ENCODE results near the gene SPATA6L. TPM values are rescaled to one million over a fixed set of nuclear protein-coding genes. Genes with fewer than 3 reads are reported as not detected.

SPATA6L gene
- polyA plus RNA-seq, 6 donors from 2014 or later = not detected

GRCh38 chr9:4566806-4567205 lies 99.5 kb downstream of the SPATA6L start:
- peaks cover 16 to 45% (median 37%) of the 10 kb centered on the region in 3 donors for H3K27me3 Mint-ChIP-seq
- ATAC-seq (ENCODE audit: low read depth in 2 of 2) = no peak
- H3K36me3 Mint-ChIP-seq = no peaks in the 10 kb centered on the region
- no peak for DNase-seq
- no peaks in the 10 kb centered on the region for H3K4me1 Mint-ChIP-seq
- no peak overlapping the region for H3K4me3 Mint-ChIP-seq
- no peak overlapping the region for H3K27ac Mint-ChIP-seq
- peaks cover 0 to 5% (median 2%) of the 10 kb centered on the region in 7 donors for H3K9me3 Mint-ChIP-seq

GRCh38 chr9:4563105-4563504 lies 103.2 kb downstream of the SPATA6L start:
- H3K4me1 Mint-ChIP-seq = peaks cover 0 to 7% (median 4%) of the 10 kb centered on the region in 3 donors
- peaks cover 17 to 32% (median 21%) of the 10 kb centered on the region in 3 donors for H3K27me3 Mint-ChIP-seq
- DNase-seq = no peak
- ATAC-seq (ENCODE audit: low read depth in 2 of 2) = no peak
- peaks cover 0 to 5% (median 3%) of the 10 kb centered on the region in 7 donors for H3K9me3 Mint-ChIP-seq
- H3K4me3 Mint-ChIP-seq = no peak overlapping the region
- no peak overlapping the region for H3K27ac Mint-ChIP-seq
- no peaks in the 10 kb centered on the region for H3K36me3 Mint-ChIP-seq

- H3K27ac Mint-ChIP-seq = no peak overlapping the region
- H3K4me1 Mint-ChIP-seq = peaks cover 0 to 7% (median 4%) of the 10 kb centered on the region in 3 donors
- H3K4me3 Mint-ChIP-seq = no peak overlapping the region
- peaks cover 14 to 22% (median 21%) of the 10 kb centered on the region in 3 donors for H3K27me3 Mint-ChIP-seq
- no peaks in the 10 kb centered on the region for H3K36me3 Mint-ChIP-seq
- DNase-seq (no peak), ATAC-seq (ENCODE audit: low read depth in 2 of 2) (no peak)
- peaks cover 0 to 3% (median 0%) of the 10 kb centered on the region in 7 donors for H3K9me3 Mint-ChIP-seq
Observed at GRCh38 chr9:4559261-4560182, 106.8 kb downstream of the SPATA6L start.

- H3K4me1 Mint-ChIP-seq = peaks cover 0 to 7% (median 4%) of the 10 kb centered on the region in 3 donors
- peaks cover 4 to 22% (median 15%) of the 10 kb centered on the region in 3 donors for H3K27me3 Mint-ChIP-seq
- ATAC-seq (ENCODE audit: low read depth in 2 of 2) = no peak
- H3K36me3 Mint-ChIP-seq = no peaks in the 10 kb centered on the region
- H3K9me3 Mint-ChIP-seq = peaks cover 0 to 3% (median 0%) of the 10 kb centered on the region in 7 donors
- DNase-seq = no peak
- H3K27ac Mint-ChIP-seq = no peak overlapping the region
- no peak overlapping the region for H3K4me3 Mint-ChIP-seq
Observed at GRCh38 chr9:4558371-4558998, 107.8 kb downstream of the SPATA6L start.

- peaks cover 21 to 30% (median 22%) of the 10 kb centered on the region in 3 donors for H3K27me3 Mint-ChIP-seq
- peaks cover 0 to 3% (median 0%) of the 10 kb centered on the region in 7 donors for H3K9me3 Mint-ChIP-seq
- ATAC-seq (ENCODE audit: low read depth in 2 of 2) = no peak
- H3K4me1 Mint-ChIP-seq = peaks cover 0 to 7% (median 4%) of the 10 kb centered on the region in 3 donors
- DNase-seq = no peak
- no peak overlapping the region for H3K27ac Mint-ChIP-seq
- H3K4me3 Mint-ChIP-seq = no peak overlapping the region
- H3K36me3 Mint-ChIP-seq = no peaks in the 10 kb centered on the region
Observed at GRCh38 chr9:4555236-4555635, 111.0 kb downstream of the SPATA6L start.

GRCh38 chr9:4553951-4554381 lies 112.3 kb downstream of the SPATA6L start:
- Mint-ChIP-seq H3K27me3 (peaks cover 21 to 39% (median 34%) of the 10 kb centered on the region in 3 donors), H3K27ac (no peak overlapping the region), H3K4me1 (no peaks in the 10 kb centered on the region), H3K9me3 (peaks cover 0 to 3% (median 0%) of the 10 kb centered on the region in 7 donors), H3K36me3 (no peaks in the 10 kb centered on the region), H3K4me3 (no peak overlapping the region)
- DNase-seq (no peak), ATAC-seq (ENCODE audit: low read depth in 2 of 2) (no peak)

GRCh38 chr9:4550777-4551484 lies 115.3 kb downstream of the SPATA6L start:
- peaks cover 0 to 3% (median 0%) of the 10 kb centered on the region in 7 donors for H3K9me3 Mint-ChIP-seq
- no peak overlapping the region for H3K27ac Mint-ChIP-seq
- no peak overlapping the region for H3K4me3 Mint-ChIP-seq
- DNase-seq (no peak), ATAC-seq (ENCODE audit: low read depth in 2 of 2) (no peak)
- no peaks in the 10 kb centered on the region for H3K36me3 Mint-ChIP-seq
- peaks cover 26 to 28% (median 27%) of the 10 kb centered on the region in 3 donors for H3K27me3 Mint-ChIP-seq
- H3K4me1 Mint-ChIP-seq = no peaks in the 10 kb centered on the region

GRCh38 chr9:4549751-4550295 lies 116.5 kb downstream of the SPATA6L start:
- H3K4me3 Mint-ChIP-seq = no peak overlapping the region
- H3K9me3 Mint-ChIP-seq = peaks cover 0 to 3% (median 0%) of the 10 kb centered on the region in 7 donors
- ATAC-seq (ENCODE audit: low read depth in 2 of 2) = no peak
- DNase-seq = no peak
- no peaks in the 10 kb centered on the region for H3K4me1 Mint-ChIP-seq
- no peaks in the 10 kb centered on the region for H3K36me3 Mint-ChIP-seq
- H3K27me3 Mint-ChIP-seq = peaks cover 27 to 34% (median 30%) of the 10 kb centered on the region in 3 donors
- no peak overlapping the region for H3K27ac Mint-ChIP-seq

- Mint-ChIP-seq H3K27me3 (peaks cover 19 to 41% (median 31%) of the 10 kb centered on the region in 3 donors), H3K9me3 (peaks cover 0 to 2% (median 0%) of the 10 kb centered on the region in 7 donors), H3K4me1 (no peaks in the 10 kb centered on the region), H3K36me3 (no peaks in the 10 kb centered on the region), H3K27ac (no peak overlapping the region), H3K4me3 (no peak overlapping the region)
- DNase-seq (no peak), ATAC-seq (ENCODE audit: low read depth in 2 of 2) (no peak)
Observed at GRCh38 chr9:4548811-4549725, 117.2 kb downstream of the SPATA6L start.

Other genes with a start within 250 kb of the SPATA6L start
- not detected for gene SLC1A1, start 176.0 kb downstream of the SPATA6L start, polyA plus RNA-seq (ENCODE audit: low read depth in 6 of 6)
- gene PLPP6, start 4.2 kb downstream of the SPATA6L start, polyA plus RNA-seq (ENCODE audit: low read depth in 6 of 6) = 1 to 10 TPM; 1.7 to 4.1 (median 3.2) TPM
- gene CDC37L1, start 13.1 kb upstream of the SPATA6L start, polyA plus RNA-seq (ENCODE audit: low read depth in 6 of 6) = 10 to 100 TPM in 3 of 6 donors, 1 to 10 TPM in 3; 6.6 to 21.3 (median 10.7) TPM
- 10 to 100 TPM; 22.9 to 31.6 (median 27.2) TPM for gene AK3, start 74.7 kb upstream of the SPATA6L start, polyA plus RNA-seq (ENCODE audit: low read depth in 6 of 6)
- gene RCL1, start 126.5 kb upstream of the SPATA6L start, polyA plus RNA-seq (ENCODE audit: low read depth in 6 of 6) = 10 to 100 TPM; 27.1 to 34.3 (median 29.8) TPM